ENCODE results near the gene NDUFS6. TPM values are rescaled to one million over a fixed set of nuclear protein-coding genes. Genes with fewer than 3 reads are reported as not detected.

The NDUFS6 gene
- polyA plus RNA-seq, 4 donors = 48.6 to 81.1 (median 53.8) TPM

GRCh38 chr5:1765141-1765879 is 35.9 kb upstream of the NDUFS6 start:
- DNase-seq (ENCODE audit: low read depth in 4 of 4, low spot score in 3 of 4) = no peak

GRCh38 chr5:1765880-1766235 is 35.3 kb upstream of the NDUFS6 start:
- no peak for DNase-seq (ENCODE audit: low read depth in 4 of 4, low spot score in 3 of 4)

DNA sequence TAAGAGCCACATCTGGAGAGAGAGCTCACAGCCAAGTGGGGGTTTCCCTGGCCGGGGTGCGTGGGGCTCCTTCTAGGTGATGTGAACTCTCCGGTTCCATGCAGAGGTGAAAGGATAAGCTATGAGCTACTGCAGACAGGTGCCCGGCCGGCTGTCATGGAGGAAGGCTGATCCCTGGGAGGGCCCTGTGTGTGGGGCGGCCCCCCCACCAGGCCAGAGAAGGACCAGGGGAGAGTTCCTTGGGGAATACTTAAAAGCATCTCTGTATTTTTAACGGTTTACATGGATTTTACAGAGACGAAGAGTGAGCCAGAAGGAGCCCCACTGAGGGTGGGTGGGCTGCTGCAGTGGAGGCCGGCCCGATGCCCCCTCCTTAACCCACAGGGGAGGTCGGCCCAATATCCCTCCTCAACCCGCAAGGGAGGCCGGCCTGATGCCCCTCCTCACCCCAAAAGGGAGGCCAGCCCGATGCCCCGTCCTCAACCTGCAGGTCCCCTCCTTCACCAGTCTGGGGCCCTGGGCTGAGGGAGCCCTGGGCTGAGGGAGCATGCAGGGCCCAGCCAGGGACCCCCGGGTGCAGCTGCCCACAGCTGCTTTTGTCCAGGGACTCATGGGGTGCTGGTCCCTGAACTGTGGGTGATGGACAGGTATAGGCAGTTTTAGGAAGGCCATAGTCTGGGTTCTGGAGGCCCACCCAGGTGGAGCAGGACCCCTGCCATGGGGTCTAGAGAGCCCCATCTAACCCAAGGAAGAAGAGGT is 33.5 kb upstream of the NDUFS6 start:
- DNase-seq (ENCODE audit: low read depth in 4 of 4, low spot score in 3 of 4) = no peak

DNA sequence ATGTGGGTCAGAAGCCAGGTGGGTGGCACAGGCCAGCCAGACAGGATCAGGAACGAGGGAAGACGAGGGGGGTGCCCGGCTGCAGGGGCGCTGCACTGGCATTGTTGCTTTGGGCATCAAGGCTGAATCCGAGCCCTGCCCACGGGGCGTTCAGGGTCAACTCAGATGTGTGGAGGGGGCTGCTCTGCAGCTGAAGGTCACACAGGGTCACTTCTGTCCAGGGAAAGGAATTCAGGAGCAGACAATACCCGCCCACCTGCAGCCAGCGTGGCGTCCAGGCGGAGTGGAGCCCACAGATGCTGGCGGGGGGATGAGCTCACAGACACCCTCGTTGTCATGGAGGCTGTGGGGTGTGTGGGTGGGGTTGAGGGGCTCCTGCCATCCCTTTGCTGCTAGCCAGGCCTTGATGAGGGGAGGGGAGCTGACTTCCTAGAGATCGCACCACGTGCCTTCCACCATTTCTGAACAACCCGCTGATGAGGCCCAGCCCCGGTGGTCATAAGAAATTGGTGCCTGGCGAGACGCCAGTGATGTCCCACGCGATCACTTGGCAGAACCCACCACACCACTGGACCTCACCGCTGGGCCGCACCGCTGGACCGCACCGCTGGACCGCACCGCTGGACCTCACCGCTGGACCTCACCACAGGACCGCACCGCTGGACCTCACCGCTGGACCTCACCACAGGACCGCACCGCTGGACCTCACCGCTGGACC is 32.8 kb upstream of the NDUFS6 start:
- DNase-seq (ENCODE audit: low read depth in 4 of 4, low spot score in 3 of 4) = no peak

GRCh38 chr5:1769017-1769640 is 32.1 kb upstream of the NDUFS6 start:
- no peak for DNase-seq (ENCODE audit: low read depth in 4 of 4, low spot score in 3 of 4)

DNA sequence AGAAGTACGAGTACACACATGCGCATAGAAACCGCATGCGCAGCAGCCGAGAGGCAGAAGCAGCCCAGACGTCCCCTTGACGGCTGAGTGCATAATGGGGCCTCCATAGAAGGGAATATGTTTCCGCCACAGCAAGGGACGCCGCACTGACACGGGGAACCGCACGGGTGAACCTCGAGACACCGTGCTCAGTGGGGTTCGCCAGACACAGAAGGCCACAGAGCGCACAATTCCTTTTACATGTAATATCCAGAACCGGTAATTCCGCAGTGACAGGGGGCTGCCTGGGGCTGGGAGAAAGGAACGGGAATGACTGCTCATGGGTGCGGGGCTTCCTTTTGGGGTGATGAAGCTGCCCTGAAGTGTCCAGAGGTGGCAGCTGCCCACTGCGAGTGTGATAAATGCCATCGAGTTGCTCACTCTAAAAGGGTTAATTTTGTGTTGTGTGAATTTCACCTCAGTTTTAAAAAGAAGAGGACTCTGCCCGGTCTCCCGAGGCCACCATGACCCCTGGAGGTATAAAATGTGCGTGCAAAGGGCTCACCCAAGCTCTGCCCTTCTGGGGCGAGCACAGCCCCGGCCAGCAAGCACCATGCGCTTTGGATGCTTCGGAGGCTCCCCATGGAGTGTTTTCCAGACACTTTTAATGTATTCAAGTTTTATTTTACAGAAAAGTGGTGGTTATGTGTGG is 31.3 kb upstream of the NDUFS6 start:
- DNase-seq (ENCODE audit: low read depth in 4 of 4, low spot score in 3 of 4) = no peak

DNA sequence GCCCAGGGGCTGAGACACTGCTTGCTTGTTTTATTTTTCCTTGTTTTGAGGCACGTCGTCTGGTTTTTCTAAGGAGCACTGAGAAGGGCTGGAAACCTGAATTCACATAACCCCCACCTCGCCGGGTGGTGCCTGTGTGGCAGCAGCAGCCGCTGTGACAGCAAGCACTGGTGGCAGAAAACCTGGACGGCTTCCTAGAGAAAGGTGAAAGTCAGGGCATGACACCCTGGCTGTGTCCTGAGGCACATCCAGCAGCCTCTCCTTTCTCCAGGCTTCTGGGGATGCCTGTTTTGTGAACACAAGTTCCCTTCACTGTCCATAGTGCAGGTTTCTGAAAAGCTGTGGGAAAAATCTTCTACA is 30.8 kb upstream of the NDUFS6 start:
- no peak for DNase-seq (ENCODE audit: low read depth in 4 of 4, low spot score in 3 of 4)

DNA sequence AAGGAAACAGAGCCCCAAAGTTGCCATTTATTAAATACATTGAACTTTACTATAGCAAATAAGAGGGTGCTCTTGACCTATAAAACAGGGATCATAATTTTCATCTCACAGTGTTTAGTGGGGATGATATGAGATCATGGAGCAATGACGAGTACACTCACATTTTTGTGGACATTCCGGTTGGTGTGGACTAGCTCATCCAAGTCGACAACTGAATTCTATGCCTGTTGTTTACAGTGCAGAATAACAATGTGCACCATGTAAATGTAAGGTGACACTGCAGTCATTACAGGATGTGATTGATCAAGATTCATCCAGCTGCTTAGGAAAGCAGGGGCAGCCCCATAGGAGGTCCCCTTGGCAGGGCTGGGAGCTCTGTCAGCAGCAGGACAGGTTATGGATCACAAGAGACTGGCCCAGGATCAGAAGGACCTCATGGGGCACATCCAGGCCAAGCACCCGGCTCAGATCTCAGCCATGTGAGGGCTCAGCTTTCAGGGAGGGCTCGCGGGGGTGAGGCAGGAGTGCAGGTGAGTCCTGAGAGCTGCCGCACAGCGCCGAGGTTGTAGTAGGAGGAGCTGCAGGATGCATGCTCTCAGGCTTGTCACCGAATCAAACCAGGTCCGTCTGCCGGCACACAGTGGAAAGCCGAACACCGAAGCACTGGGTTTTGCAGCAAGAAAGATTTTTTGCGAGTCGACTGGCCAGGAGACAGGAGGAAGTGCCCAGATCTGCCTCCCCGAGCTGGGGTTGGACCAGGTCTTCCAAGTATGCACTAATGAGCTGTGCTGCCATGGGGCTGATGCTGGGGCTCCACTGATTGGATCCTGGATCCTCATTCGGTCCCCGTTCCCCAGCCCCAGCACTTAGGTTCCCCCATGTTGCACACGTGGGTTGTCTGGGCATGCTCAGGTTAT is 29.8 kb upstream of the NDUFS6 start:
- no peak for DNase-seq (ENCODE audit: low read depth in 4 of 4, low spot score in 3 of 4)

DNA sequence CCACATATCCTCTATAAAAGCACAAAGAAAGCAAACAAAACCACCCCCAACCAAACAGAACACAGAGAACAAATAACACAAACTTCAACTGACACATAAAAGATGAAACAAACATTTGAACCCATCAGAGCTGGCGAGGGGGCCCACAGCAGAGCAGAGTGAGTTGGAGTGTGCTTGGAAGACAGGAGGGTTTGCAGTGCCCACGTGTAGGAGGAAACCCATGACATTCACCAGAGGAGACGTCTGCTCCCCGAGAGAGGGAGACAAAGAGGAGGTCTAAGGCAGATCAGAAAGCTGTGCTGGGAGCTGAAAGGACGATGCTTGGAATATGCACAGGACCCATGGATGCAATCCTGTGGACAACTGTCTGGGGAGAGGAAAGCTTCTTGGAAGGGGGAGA is 28.6 kb upstream of the NDUFS6 start:
- peak in 1 of 4 donors; percentile 27 for DNase-seq (ENCODE audit: low read depth in 4 of 4, low spot score in 3 of 4)

GRCh38 chr5:1776831-1777230 is 24.4 kb upstream of the NDUFS6 start:
- DNase-seq (ENCODE audit: low read depth in 4 of 4, low spot score in 3 of 4) = no peak

DNA sequence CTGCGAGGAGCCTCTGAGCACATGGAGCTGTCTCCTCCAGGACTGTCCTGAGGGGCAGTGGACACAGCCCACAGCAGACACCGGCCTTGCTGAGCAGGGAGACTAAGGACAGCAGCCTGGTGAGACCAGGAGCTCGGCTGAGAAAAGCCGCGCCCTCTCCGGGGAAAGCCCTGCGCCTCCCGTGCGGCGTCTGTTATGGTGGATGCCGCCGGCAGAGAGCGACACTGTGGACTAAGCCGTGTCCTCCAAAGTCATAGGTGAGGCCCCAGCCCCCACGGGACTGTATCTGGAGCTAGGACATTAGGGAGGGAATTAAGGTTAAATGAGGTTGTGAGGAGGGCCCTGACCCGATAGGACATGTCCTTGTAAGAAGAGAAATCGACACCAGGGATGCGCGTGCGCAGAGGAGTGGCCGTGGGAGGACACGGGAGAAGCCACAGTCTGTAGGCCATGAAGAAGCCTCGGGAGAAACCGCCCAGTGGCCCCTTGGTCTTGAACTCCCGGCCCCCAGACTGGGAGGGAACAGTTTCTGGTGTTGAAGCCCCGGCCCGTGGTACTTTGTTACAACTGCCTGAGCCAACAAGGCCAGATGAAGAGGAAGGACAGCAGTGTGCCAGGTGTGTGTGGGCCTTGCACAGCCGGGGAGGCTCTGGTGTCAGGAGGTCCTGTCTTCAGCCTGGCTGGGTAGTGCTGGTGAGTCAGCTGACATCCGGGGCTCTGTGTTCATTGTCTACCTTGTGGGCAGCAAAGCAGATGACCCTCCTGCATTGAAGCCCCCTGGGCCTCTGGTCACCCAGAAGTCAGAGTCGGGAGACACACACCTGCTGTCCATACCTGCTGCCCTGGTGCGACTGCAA is 23.7 kb upstream of the NDUFS6 start:
- no peak for DNase-seq (ENCODE audit: low read depth in 4 of 4, low spot score in 3 of 4)

DNA sequence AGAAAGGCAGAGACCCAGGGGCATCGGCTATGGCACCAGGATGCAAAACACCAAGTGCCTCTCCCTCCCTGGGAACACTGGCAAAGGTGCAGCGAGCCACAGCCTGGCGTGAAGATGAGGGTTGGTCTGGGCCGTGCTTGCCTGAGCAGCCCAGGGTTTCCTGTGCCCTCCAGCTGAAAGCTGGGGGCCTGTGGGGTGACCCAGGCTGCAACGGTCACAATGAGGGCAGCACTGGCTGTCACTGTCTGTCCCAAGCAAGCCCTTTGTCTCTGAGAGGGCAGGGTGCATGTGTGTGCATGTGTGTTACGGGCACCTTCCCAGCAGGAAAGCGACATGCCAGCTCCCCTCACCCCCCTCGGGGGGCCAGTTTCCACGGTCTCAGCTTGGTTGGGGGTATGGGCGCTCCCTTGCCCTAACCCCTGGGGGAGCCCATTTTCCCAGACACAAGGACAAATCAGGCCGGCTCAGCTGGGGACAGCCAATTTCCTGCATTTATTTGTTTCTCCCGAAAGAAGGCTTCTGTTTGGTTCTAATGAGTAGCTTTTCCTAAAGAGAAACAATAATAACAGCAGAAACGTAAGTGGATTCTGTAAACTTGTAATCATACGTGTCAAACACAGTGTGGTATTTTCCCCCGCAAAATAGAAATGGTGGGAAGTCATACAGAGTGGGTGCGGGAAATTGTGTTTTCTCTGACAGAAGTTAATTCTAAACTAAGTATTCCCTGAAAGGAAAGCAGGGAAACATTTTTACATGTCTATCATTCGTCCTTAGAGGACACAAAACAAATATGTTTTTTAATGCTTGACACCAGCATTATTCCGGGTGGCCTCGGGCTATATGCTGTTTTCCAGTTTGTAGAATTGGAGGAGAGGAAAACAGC is 22.8 kb upstream of the NDUFS6 start:
- no peak for DNase-seq (ENCODE audit: low read depth in 4 of 4, low spot score in 3 of 4)

GRCh38 chr5:1779021-1779680 is 22.1 kb upstream of the NDUFS6 start:
- no peak for DNase-seq (ENCODE audit: low read depth in 4 of 4, low spot score in 3 of 4)

DNA sequence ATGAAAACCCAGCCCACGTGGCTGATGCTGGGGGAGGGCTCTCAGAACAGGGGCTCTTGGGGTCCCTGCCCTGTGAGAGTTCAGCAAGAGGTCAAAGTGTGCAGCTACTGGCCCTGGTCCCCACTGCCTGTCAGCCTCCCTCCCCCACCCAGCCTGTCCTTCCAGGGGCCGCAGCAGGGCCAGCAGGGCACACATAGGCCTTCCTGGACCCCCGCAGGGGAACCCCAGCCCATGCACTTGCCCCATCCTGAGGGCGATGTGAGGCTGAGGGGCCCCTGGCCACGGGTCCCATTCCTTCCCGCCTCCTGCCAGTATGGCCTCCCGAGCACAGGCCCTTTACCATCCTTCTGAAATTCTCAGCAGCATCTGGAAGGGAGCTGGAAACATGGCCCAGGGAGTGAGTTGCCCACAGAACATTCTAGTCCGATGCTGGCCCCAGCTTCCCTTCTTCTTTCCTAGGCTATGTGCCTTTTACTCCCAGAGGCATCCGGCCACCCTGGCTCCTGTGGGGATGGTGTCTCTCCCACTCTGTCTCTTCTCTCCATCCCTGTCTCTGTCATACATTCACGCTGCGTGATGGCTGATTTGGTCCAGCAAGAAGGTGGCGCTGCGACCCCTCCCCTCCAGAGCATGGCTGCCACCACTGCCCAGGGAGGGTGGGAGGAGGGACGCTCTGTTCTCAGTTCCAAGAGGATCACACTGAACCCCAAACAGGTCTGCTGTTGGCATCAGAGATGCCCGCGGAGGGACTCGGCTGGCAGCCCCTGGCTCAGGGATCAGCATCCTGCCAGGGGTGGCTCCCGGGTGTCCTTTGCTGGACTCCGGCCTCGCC is 21.2 kb upstream of the NDUFS6 start:
- DNase-seq (ENCODE audit: low read depth in 4 of 4, low spot score in 3 of 4) = no peak

DNA sequence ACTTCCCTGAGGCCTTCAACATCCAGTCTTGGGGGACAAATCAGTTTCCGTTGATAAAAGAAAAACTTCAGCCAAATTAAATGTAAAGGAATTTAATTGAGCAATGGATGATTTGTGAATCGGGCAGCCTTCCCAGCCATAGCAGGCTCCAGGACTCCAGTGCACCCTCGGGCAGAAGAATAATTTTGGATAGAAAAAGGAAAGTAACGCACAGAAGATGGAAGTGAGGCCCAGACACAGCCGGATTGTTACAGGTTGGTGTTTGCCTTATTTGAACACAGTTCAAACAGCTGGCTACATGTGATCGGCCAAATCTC is 20.6 kb upstream of the NDUFS6 start:
- DNase-seq (ENCODE audit: low read depth in 4 of 4, low spot score in 3 of 4) = no peak

- DNase-seq (ENCODE audit: low read depth in 4 of 4, low spot score in 3 of 4) = no peak
Observed at GRCh38 chr5:1781107-1781506, 20.1 kb upstream of the NDUFS6 start.
